ENCODE measurements around the gene MTFP1.
"Not testable (repeated sequence)": the region's sequence is repeated elsewhere in the genome, so short reads cannot be mapped to it uniquely, and the experiment has no call there.

MTFP1 gene

GRCh38 chr22:30426388-30427353 lies 1.1 kb downstream of the MTFP1 start:
- DNase-seq, result peak; percentile 90

GRCh38 chr22:30427871-30428270 lies 2.3 kb downstream of the MTFP1 start:
- DNase-seq, result no peak

- DNase-seq, result no peak
Observed at GRCh38 chr22:30429887-30430286, 4.3 kb downstream of the MTFP1 start.

- no peak for DNase-seq
Observed at GRCh38 chr22:30430933-30431332, 5.4 kb downstream of the MTFP1 start.

GRCh38 chr22:30432096-30432495 lies 6.5 kb downstream of the MTFP1 start:
- no peak for DNase-seq

- no peak for DNase-seq
Observed at GRCh38 chr22:30432520-30432919, 7.0 kb downstream of the MTFP1 start.

- DNase-seq, result no peak
Observed at GRCh38 chr22:30433227-30433626, 7.7 kb downstream of the MTFP1 start.

- DNase-seq, result no peak
Observed at GRCh38 chr22:30433773-30434172, 8.2 kb downstream of the MTFP1 start.

- no peak for DNase-seq
Observed at GRCh38 chr22:30434843-30435242, 9.3 kb downstream of the MTFP1 start.

GRCh38 chr22:30435674-30436126 lies 10.1 kb downstream of the MTFP1 start:
- DNase-seq, result peak; percentile 82

GRCh38 chr22:30436196-30436595 lies 10.6 kb downstream of the MTFP1 start:
- no peak for DNase-seq

GRCh38 chr22:30438559-30438958 lies 13.0 kb downstream of the MTFP1 start:
- no peak for DNase-seq

GRCh38 chr22:30439226-30439625 lies 13.7 kb downstream of the MTFP1 start:
- DNase-seq, result no peak

- DNase-seq, result no peak
Observed at GRCh38 chr22:30439836-30440235, 14.3 kb downstream of the MTFP1 start.

- DNase-seq, result no peak
Observed at GRCh38 chr22:30441088-30441487, 15.5 kb downstream of the MTFP1 start.

- DNase-seq, result peak; percentile 81
Observed at GRCh38 chr22:30444632-30445437, 19.3 kb downstream of the MTFP1 start.

GRCh38 chr22:30445438-30446145 lies 20.0 kb downstream of the MTFP1 start:
- no peak for DNase-seq

GRCh38 chr22:30447656-30448055 lies 22.1 kb downstream of the MTFP1 start:
- DNase-seq, result no peak

GRCh38 chr22:30451488-30451887 lies 25.9 kb downstream of the MTFP1 start:
- DNase-seq, result not testable (repeated sequence)

- no peak for DNase-seq
Observed at GRCh38 chr22:30452861-30453260, 27.3 kb downstream of the MTFP1 start.

GRCh38 chr22:30453731-30454510 lies 28.4 kb downstream of the MTFP1 start:
- peak; percentile 61 for DNase-seq
